IMR-90 (cell line): Measurements from ENCODE around the gene PLA2G4E. TPM values are rescaled to one million over a fixed set of nuclear protein-coding genes. Genes with fewer than 3 reads are reported as not detected.

Experiments used
- ATAC-seq: fragments of 200-7000 bp; cut with Tn5 transposase; 2 replicates; pipeline ENCODE4 v1.9.1; 2020; ENCODE audit warnings: low read depth, mild to moderate bottlenecking, moderate library complexity
- BruUV-seq: library from RNA; stranded (reverse); fragments of 400-500 nt; replicated peaks from 2 replicates; lab custom pipeline; 2021; lab: Mats Ljungman, UMichigan
- CTCF ChIA-PET: fragments of 300-600 bp; formaldehyde crosslinking; extraction: SDS; loops from one replicate; lab custom pipeline; 2021; ENCODE audit warnings: antibody characterized with exemption; lab: Yijun Ruan, JAX
- POLR2A ChIA-PET: fragments of 300-600 bp; sonication (Branson Sonifier 250); formaldehyde crosslinking; loops from one replicate; lab custom pipeline; 2022; ENCODE audit warnings: antibody characterized with exemption; ENCODE audit not compliant: unreplicated experiment; lab: Charles Lee
- DNase-seq: peaks from one replicate; pipeline ENCODE4 v3.0.0; 2013
- H2AFZ ChIP-seq: replicated peaks from 2 replicates; pipeline ENCODE3; 2013; ENCODE audit warnings: low read length, mild to moderate bottlenecking; ENCODE audit not compliant: poor library complexity
- H2AK5ac ChIP-seq: 2 replicates; pipeline ENCODE4 v1.6.1; 2013; ENCODE audit warnings: low read depth, low read length, inconsistent platforms
- H2AK9ac ChIP-seq: replicated peaks from 2 replicates; pipeline ENCODE3; 2013; ENCODE audit warnings: mild to moderate bottlenecking, low read depth, low read length, moderate library complexity; ENCODE audit not compliant: poor library complexity
- H2BK120ac ChIP-seq: 2 replicates; pipeline ENCODE4 v1.6.1; 2013; ENCODE audit warnings: low read depth, low read length, inconsistent platforms
- H2BK15ac ChIP-seq: 3 replicates; pipeline ENCODE4 v1.6.1; 2013; ENCODE audit warnings: low read depth, low read length, inconsistent platforms
- H2BK20ac ChIP-seq: 2 replicates; pipeline ENCODE4 v1.6.1; 2013; ENCODE audit warnings: low read depth, mild to moderate bottlenecking, inconsistent platforms, low read length, moderate library complexity
- H2BK5ac ChIP-seq: 2 replicates; pipeline ENCODE4 v1.6.1; 2013; ENCODE audit warnings: mild to moderate bottlenecking, low read depth, low read length, inconsistent platforms; ENCODE audit not compliant: poor library complexity, severe bottlenecking
- H3K14ac ChIP-seq: replicated peaks from 2 replicates; pipeline ENCODE4 v1.6.1; 2013; ENCODE audit warnings: low read depth, low read length, inconsistent platforms
- H3K18ac ChIP-seq: 2 replicates; pipeline ENCODE4 v1.6.1; 2013; ENCODE audit warnings: low read depth, low read length, control low read depth
- H3K23ac ChIP-seq: 2 replicates; pipeline ENCODE4 v1.6.1; 2013; ENCODE audit warnings: low read depth, low read length, inconsistent platforms
- H3K27ac ChIP-seq: 2 replicates; pipeline ENCODE4 v1.5.1; 2013; ENCODE audit warnings: mild to moderate bottlenecking, control low read depth, low read length; ENCODE audit not compliant: insufficient read depth
- H3K27me3 ChIP-seq: 2 replicates; pipeline ENCODE4 v1.6.1; 2013; ENCODE audit warnings: low read length; ENCODE audit not compliant: control insufficient read depth, insufficient read depth
- H3K36me3 ChIP-seq: 2 replicates; pipeline ENCODE4 v1.6.1; 2013; ENCODE audit warnings: low read length, mixed read lengths; ENCODE audit not compliant: control insufficient read depth, insufficient read depth
- H3K4ac ChIP-seq: 2 replicates; pipeline ENCODE4 v1.6.1; 2013; ENCODE audit warnings: low read depth, low read length, inconsistent platforms
- H3K4me1 ChIP-seq: 2 replicates; pipeline ENCODE4 v1.6.1; 2013; ENCODE audit warnings: low read length, mixed read lengths; ENCODE audit not compliant: control insufficient read depth, insufficient read depth
- H3K4me2 ChIP-seq: 2 replicates; pipeline ENCODE4 v1.6.1; 2013; ENCODE audit warnings: low read depth, mild to moderate bottlenecking, control low read depth, low read length, moderate library complexity
- H3K4me3 ChIP-seq: 2 replicates; pipeline ENCODE4 v1.5.1; 2013; ENCODE audit warnings: low read depth, mild to moderate bottlenecking, control low read depth, low read length, moderate library complexity; ENCODE audit not compliant: insufficient read depth
- H3K56ac ChIP-seq: 2 replicates; pipeline ENCODE4 v1.6.1; 2013; ENCODE audit warnings: low read length, inconsistent platforms; ENCODE audit not compliant: insufficient read depth; ENCODE audit errors: extremely low read depth
- H3K79me1 ChIP-seq, 2 experiments: 2 replicates each; pipeline ENCODE4 v1.6.1; 2013; ENCODE audit warnings: low read length in 2 of 2, inconsistent platforms in 1 of 2, low read depth in 1 of 2
- H3K9ac ChIP-seq: 2 replicates; pipeline ENCODE4 v1.6.1; 2013; ENCODE audit warnings: low read depth, low read length, control low read depth
- H3K9me1 ChIP-seq: 2 replicates; pipeline ENCODE4 v1.6.1; 2013; ENCODE audit warnings: low read length, inconsistent platforms; ENCODE audit not compliant: insufficient read depth
- H3K9me3 ChIP-seq: 2 replicates; pipeline ENCODE4 v1.6.1; 2013; ENCODE audit warnings: low read length; ENCODE audit not compliant: control insufficient read depth, insufficient read depth
- H4K20me1 ChIP-seq: 2 replicates; pipeline ENCODE4 v1.6.1; 2013; ENCODE audit warnings: low read length, inconsistent platforms; ENCODE audit not compliant: insufficient read depth
- H4K5ac ChIP-seq: 2 replicates; pipeline ENCODE4 v1.6.1; 2013; ENCODE audit warnings: mild to moderate bottlenecking, low read depth, low read length, control low read depth
- H4K8ac ChIP-seq, 2 experiments: 2 replicates each; pipeline ENCODE4 v1.6.1; 2013; ENCODE audit warnings: low read depth in 2 of 2, low read length in 2 of 2, control low read depth in 1 of 2, inconsistent platforms in 1 of 2
- H4K91ac ChIP-seq: 2 replicates; pipeline ENCODE4 v1.6.1; 2013; ENCODE audit warnings: low read depth, low read length, inconsistent platforms; ENCODE audit not compliant: insufficient read depth
- BHLHE40 ChIP-seq: fragments of 150-350 bp; IDR thresholded peaks from 2 replicates; pipeline ENCODE4 v1.6.1; 2016; ENCODE audit warnings: mild to moderate bottlenecking, low read depth, low read length
- CEBPB ChIP-seq: IDR thresholded peaks from 2 replicates; pipeline ENCODE4 v1.6.1; 2012; ENCODE audit warnings: low read depth, low read length, improper control_type of control experiment
- CHD1 ChIP-seq: IDR thresholded peaks from 2 replicates; pipeline ENCODE4 v1.6.1; 2012; ENCODE audit warnings: low read depth, low read length, improper control_type of control experiment
- CTCF ChIP-seq: conservative IDR thresholded peaks from 2 replicates; pipeline ENCODE4 v1.5.1; 2012; ENCODE audit warnings: mild to moderate bottlenecking, low read depth, low read length, improper control_type of control experiment
- ELK1 ChIP-seq: fragments of 150-350 bp; IDR thresholded peaks from 2 replicates; pipeline ENCODE4 v1.6.1; 2016; ENCODE audit warnings: low read depth, mild to moderate bottlenecking, low read length, moderate library complexity, borderline replicate concordance
- FOS ChIP-seq: fragments of 150-350 bp; IDR thresholded peaks from 2 replicates; pipeline ENCODE4 v1.6.1; 2016; ENCODE audit warnings: low read depth, low read length
- MAFK ChIP-seq: IDR thresholded peaks from 2 replicates; pipeline ENCODE4 v1.6.1; 2012; ENCODE audit warnings: low read depth, low read length, improper control_type of control experiment
- MAZ ChIP-seq: IDR thresholded peaks from 2 replicates; pipeline ENCODE4 v1.6.1; 2012; ENCODE audit warnings: low read depth, mild to moderate bottlenecking, low read length, improper control_type of control experiment, moderate library complexity, borderline replicate concordance
- MXI1 ChIP-seq: IDR thresholded peaks from 2 replicates; pipeline ENCODE4 v1.6.1; 2012; ENCODE audit warnings: low read depth, mild to moderate bottlenecking, low read length, moderate library complexity, borderline replicate concordance
- NFE2L2 ChIP-seq: fragments of 150-350 bp; IDR thresholded peaks from 2 replicates; pipeline ENCODE4 v1.6.1; 2016; ENCODE audit warnings: low read depth, mild to moderate bottlenecking, low read length
- POLR2A ChIP-seq: IDR thresholded peaks from 2 replicates; pipeline ENCODE4 v1.6.1; 2012; ENCODE audit warnings: mild to moderate bottlenecking, low read depth, low read length
- RAD21 ChIP-seq: IDR thresholded peaks from 2 replicates; pipeline ENCODE4 v1.6.1; 2012; ENCODE audit warnings: low read length, improper control_type of control experiment
- RCOR1 ChIP-seq: IDR thresholded peaks from 2 replicates; pipeline ENCODE4 v1.6.1; 2012; ENCODE audit warnings: mild to moderate bottlenecking, low read length, improper control_type of control experiment; ENCODE audit not compliant: insufficient replicate concordance
- RFX5 ChIP-seq: IDR thresholded peaks from 2 replicates; pipeline ENCODE4 v1.8.0; 2012; ENCODE audit warnings: low read depth, mild to moderate bottlenecking, low read length, moderate library complexity
- SMC3 ChIP-seq: fragments of 150-350 bp; IDR thresholded peaks from 2 replicates; pipeline ENCODE4 v1.6.1; 2016; ENCODE audit warnings: low read depth, mild to moderate bottlenecking, antibody characterized with exemption, low read length, moderate library complexity
- USF2 ChIP-seq: fragments of 150-350 bp; IDR thresholded peaks from 2 replicates; pipeline ENCODE4 v1.6.1; 2017; ENCODE audit warnings: mild to moderate bottlenecking, antibody characterized with exemption, low read length, low read depth
- WGBS, 2 experiments: methylation state at CpG; one replicate each; pipeline versions ENCODE4 v1.1.5 to v1.1.7; 2013; ENCODE audit warnings: missing lambda C conversion rate in 2 of 2; ENCODE audit not compliant: insufficient read length in 1 of 2; ENCODE audit errors: extremely low coverage in 2 of 2; 5-methylcytosine and 5-hydroxymethylcytosine counted together
- dilution Hi-C: fragments of 300-500 bp; cut with HindIII; formaldehyde crosslinking; loops from one replicate; pipeline ENCODE4 v1.14.3; 2018; ENCODE audit warnings: low sequenced_read_pairs; ENCODE audit not compliant: unreplicated experiment
- in situ Hi-C: fragments of 300-500 bp; cut with MboI; formaldehyde crosslinking; loops from 3 replicates; pipeline ENCODE4 v1.14.3; 2019; ENCODE audit warnings: low sequenced_read_pairs, inconsistent platforms, mixed read lengths
- intact Hi-C: fragments of 100-400 bp; cut with micrococcal nuclease; formaldehyde crosslinking; loops from 2 replicates; pipeline ENCODE4 v1.10.0; 2022
- polyA plus RNA-seq, 3 experiments: library from polyadenylated mRNA; depleted of rRNA; stranded (reverse); fragments of >200 nt; gene quantifications; 2 replicates each; pipeline ENCODE4 v1.2.3, GENCODE V29; 2012; ENCODE audit warnings: low replicate concordance in 1 of 3
- total RNA-seq: library from RNA; depleted of rRNA; stranded (reverse); fragments of >200 nt; gene quantifications from 2 replicates; pipeline ENCODE4 v1.2.3, GENCODE V29; 2012

PLA2G4E gene
- total and polyA plus RNA-seq, 2 of the 4 experiments (the other 2 are of a cell fraction) = not detected

GRCh38 chr15:41933771-41934170, 87.1 kb downstream of the PLA2G4E start:
- Histone ChIP-seq H2BK5ac (no peak overlapping the region), H2BK20ac (peak overlapping the region; percentile 71), H3K4me2 (no peak overlapping the region), H3K23ac (no peak overlapping the region; the same call in 1 of the 2 replicates), H2AK5ac (peak overlapping the region; percentile 90; the same call in 1 of the 2 replicates), H3K4ac (peak overlapping the region; percentile 80), H4K91ac (peak overlapping the region; percentile 54), H3K79me1 (peaks cover 39 to 80% of the 10 kb centered on the region in 2 experiments), H2BK120ac (peak overlapping the region; percentile 75), H3K9me1 (peaks cover 41% of the 10 kb centered on the region), H2BK15ac (peak overlapping the region; percentile 61; the same call in 1 of the 3 replicates), H4K5ac (no peak overlapping the region), H3K4me3 (no peak overlapping the region), H3K14ac (peak overlapping the region; percentile 73), H3K4me1 (peaks cover 22% of the 10 kb centered on the region), H4K20me1 (peaks cover 14% of the 10 kb centered on the region; the same call in 1 of the 2 replicates), H3K36me3 (no peaks in the 10 kb centered on the region), H3K18ac (no peak overlapping the region), H3K9ac (no peak overlapping the region), H3K27me3 (no peaks in the 10 kb centered on the region), H3K9me3 (no peaks in the 10 kb centered on the region), H2AFZ (peak overlapping the region; percentile 57), H2AK9ac (peak overlapping the region; percentile 60), H4K8ac (peak overlapping the region; percentile 53 to 76; a peak in 3 of 4 replicates), H3K27ac (no peak overlapping the region), H3K56ac (no peak overlapping the region)
- in situ Hi-C loops = no loop called here
- dilution Hi-C loops = no loop called here
- POLR2A ChIA-PET = no interaction called here
- WGBS, 2 experiments = no CpG with 5 or more reads among the region's 10 CpGs
- ATAC-seq (no peak), DNase-seq (peak; percentile 41)
- CTCF ChIA-PET = interaction anchor here (0.6 kb wide), 1 partner anchor 196 kb away, joined by 6 read pairs; no protein-coding TSS in a partner anchor
- BruUV-seq = no TSS peak
- intact Hi-C loops = loop anchor here (5.0 kb wide), 1 partner anchor 124 kb away; no protein-coding TSS in a partner anchor
- no peak for TF ChIP-seq USF2
- TF ChIP-seq ELK1 = no peak
- no peak for TF ChIP-seq RFX5
- no peak for TF ChIP-seq FOS
- no peak for TF ChIP-seq RCOR1
- TF ChIP-seq CTCF = no peak
- TF ChIP-seq MAZ = no peak
- no peak for TF ChIP-seq POLR2A
- no peak for TF ChIP-seq SMC3
- TF ChIP-seq RAD21 = no peak
- no peak for TF ChIP-seq CHD1
- no peak for TF ChIP-seq MXI1
- TF ChIP-seq BHLHE40 = no peak
- TF ChIP-seq MAFK = no peak
- TF ChIP-seq NFE2L2 = no peak
- TF ChIP-seq CEBPB = no peak
